SIG-M5 treated with dmso at 0.1 percent for 504 hours (cell line): ENCODE results near the gene KIF4B.

Experiments
- DNase-seq: peaks from one replicate; lab custom pipeline; 2025; ENCODE audit not compliant: unreplicated experiment; lab: John Stamatoyannopoulos, UW

KIF4B gene

GRCh38 chr5:155050384-155051019, 36.9 kb downstream of the KIF4B start:
- DNase-seq, result no peak

DNA sequence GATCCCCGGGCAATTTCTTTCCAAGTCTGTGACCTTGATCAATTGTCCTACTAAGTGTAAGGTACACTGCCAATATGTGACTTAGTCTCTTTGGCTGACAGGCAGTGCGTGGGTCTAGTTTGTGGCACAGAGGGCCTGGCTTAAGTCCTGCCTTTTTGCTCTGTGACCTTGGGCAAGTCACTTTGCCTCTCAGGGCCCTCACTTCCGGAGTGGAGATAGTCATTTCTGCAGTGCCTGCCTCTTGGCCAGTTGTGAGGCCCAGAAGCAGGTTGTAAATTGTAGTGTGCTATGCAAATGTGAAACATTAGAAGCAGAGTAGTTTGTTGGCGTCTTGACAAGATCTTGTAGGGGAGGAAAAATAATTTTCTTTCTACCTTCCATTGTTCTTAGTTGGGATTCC, 39.0 kb downstream of the KIF4B start:
- no peak for DNase-seq

DNA sequence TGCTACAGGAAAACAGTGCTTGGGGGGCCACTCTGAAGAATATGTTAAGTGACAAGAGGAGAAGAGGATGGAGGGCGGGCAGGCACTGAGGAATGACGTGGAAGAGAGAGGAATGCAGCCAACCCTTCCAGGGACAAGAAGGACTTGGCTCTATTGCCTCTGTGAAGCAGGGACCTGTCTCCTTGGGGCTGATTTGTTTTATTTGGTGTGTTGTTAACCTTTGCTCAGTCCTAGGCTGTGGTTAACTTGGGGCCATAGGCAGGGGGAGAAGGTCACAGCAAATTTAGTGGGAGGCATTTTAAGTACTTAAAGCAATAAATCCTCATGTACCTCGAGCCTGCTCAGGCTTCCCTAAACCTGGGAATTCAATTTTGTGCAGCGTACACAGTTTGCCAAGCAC, 39.9 kb downstream of the KIF4B start:
- no peak for DNase-seq

DNA sequence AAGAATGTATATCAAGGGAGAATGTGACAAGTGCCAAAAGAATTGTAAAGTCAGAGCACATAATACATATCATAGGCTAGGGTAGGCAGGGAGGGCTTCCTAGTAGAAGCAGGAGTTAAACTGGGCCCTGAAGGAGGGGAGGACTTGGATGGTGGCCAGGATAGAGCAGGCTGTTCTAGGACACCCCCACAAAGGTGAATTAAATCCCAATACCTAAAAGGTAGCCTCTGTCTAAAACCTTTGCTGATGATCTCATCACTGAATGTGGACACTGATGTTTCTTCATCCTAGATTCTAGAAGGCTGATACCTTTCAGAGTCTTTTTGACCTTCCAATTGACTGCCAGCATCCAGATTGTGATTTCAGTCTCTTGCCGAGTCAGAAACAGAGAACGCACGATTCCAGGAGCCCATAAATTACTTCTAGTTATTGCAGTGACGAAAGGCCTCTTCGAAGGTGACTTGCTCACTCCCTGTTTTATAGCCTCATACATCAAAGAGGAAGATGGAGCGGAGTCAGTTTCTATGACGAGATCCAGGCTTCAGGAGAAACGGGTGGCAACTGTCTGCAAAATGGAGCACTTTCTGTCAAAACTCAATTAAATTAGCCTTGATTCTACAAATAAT, 43.2 kb downstream of the KIF4B start:
- DNase-seq, result no peak

DNA sequence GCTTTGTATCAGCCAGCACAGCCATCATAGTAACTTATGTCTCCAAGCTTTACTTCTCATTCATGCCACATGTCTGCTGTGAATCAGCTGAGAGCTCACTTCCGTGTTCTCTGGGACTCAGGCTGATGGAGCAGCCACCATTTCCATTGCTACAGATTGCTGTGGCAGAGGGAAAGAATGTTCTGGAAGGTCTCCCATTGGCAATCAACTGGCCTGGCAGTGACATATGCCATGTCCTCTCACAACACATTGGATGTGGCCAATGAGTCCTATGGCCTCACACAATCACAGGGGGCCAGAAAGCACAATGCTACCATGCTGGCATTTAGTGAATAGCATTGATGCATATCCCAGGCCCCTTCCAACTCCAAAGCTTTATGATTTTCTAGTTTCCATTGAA, 44.1 kb downstream of the KIF4B start:
- no peak for DNase-seq

GRCh38 chr5:155064580-155064979, 51.0 kb downstream of the KIF4B start:
- no peak for DNase-seq

GRCh38 chr5:155066886-155067595, 53.5 kb downstream of the KIF4B start:
- no peak for DNase-seq
